Prostate gland (tissue), 2 donors: Measurements from ENCODE around the gene BCAS3. TPM values are rescaled to one million over a fixed set of nuclear protein-coding genes. Genes with fewer than 3 reads are reported as not detected.

Experiments used
- DNase-seq: peaks from one replicate; pipeline ENCODE4 v3.0.0-alpha.2; 2019; ENCODE audit warnings: low spot score
- H3K27ac ChIP-seq, 2 donors: fragments of 200-600 bp; sonication (generic); 2 replicates each; pipeline ENCODE4 v1.5.1; 2017 to 2019
- H3K27me3 ChIP-seq: fragments of 200-600 bp; sonication (generic); replicated peaks from 2 replicates; pipeline ENCODE4 v1.5.1; 2019; ENCODE audit not compliant: insufficient read depth
- H3K36me3 ChIP-seq, 2 donors: fragments of 200-600 bp; sonication (generic); 1 replicate in 1 of 2; 2 replicates in 1 of 2; pipeline versions ENCODE4 v1.5.1 to v1.8.1; 2017 to 2019
- H3K4me1 ChIP-seq: fragments of 200-600 bp; sonication (generic); replicated peaks from 2 replicates; pipeline ENCODE4 v1.5.1; 2019
- H3K4me3 ChIP-seq, 2 donors: fragments of 200-600 bp; sonication (generic); 2 replicates each; pipeline ENCODE4 v1.5.1; 2017 to 2019
- H3K9me3 ChIP-seq: fragments of 200-600 bp; sonication (generic); 2 replicates; pipeline ENCODE4 v1.5.1; 2017
- CTCF ChIP-seq, 4 experiments: fragments of 200-600 bp in 2 of 4; fragments of 450-650 bp in 2 of 4; sonication (generic) in 2 of 4; IDR thresholded peaks; 1 replicate in 3 of 4; 2 replicates in 1 of 4; pipeline ENCODE4 v1.5.1; 2016 to 2019; ENCODE audit warnings: antibody characterized with exemption in 4 of 4, mild to moderate bottlenecking in 2 of 4, moderate library complexity in 2 of 4
- POLR2A ChIP-seq: fragments of 450-650 bp; IDR thresholded peaks from one replicate; pipeline ENCODE4 v1.6.1; 2016; ENCODE audit warnings: antibody characterized with exemption, mild to moderate bottlenecking
- POLR2AphosphoS5 ChIP-seq: sonication (generic); formaldehyde crosslinking; IDR thresholded peaks from one replicate; pipeline ENCODE4 v1.6.1; 2017; ENCODE audit warnings: antibody characterized with exemption
- WGBS: methylation state at CpG from one replicate; pipeline ENCODE4 v1.1.5; 2018; 5-methylcytosine and 5-hydroxymethylcytosine counted together
- intact Hi-C: fragments of 100-400 bp; cut with DNase I; formaldehyde crosslinking; loops from one replicate; pipeline ENCODE4 v1.14.2; 2022
- total RNA-seq, 2 donors: library from RNA; depleted of rRNA; stranded (reverse); fragments of >200 nt; gene quantifications; one replicate each; pipeline ENCODE4 v1.1.0, GENCODE V29; 2016

The BCAS3 gene
- total RNA-seq, 2 donors from 2014 or later = 57.8 to 93.9 TPM

- 89% methylated on average over 3 of the region's 3 CpGs for WGBS
- intact Hi-C loops = no loop called here
These were observed 648.7 kb downstream of the BCAS3 start for GRCh38 chr17:61326330-61326729.

DNA sequence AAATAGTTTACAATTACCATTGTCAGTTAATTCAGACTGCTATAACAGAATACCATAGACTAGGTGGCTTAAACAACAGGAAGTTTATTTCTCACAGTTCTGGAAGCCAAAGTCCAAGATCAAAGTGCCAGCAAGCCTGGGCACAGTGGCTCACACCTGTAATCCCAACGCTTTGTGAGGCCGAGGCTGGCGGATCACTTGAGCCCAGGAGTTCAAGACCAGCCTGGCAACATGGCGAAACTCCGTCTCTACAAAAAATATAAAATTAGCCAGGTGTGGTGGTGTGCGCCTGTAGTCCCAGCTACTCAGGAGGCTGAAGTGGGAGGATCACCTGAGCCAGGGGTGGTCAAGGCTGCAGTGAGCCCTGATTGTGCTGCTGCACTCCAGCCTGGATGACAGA lies 650.7 kb downstream of the BCAS3 start:
- H3K27me3 ChIP-seq = no peaks in the 10 kb centered on the region
- no peak for TF ChIP-seq CTCF (IDR thresholded peaks at IDR 0.05)
- no peak for TF ChIP-seq POLR2AphosphoS5
- WGBS = 94% methylated on average over 6 of the region's 6 CpGs

More at GRCh38 chr17:61326330-61326729, 648.7 kb downstream of the BCAS3 start:
- H3K9me3 ChIP-seq = no peaks in the 10 kb centered on the region
- H3K4me3 ChIP-seq = no peak overlapping the region
- H3K27ac ChIP-seq = no peak overlapping the region
- TF ChIP-seq POLR2A (no peak), CTCF (IDR thresholded peaks at IDR 0.05) (no peak), POLR2AphosphoS5 (no peak)
- no peaks in the 10 kb centered on the region for H3K27me3 ChIP-seq
- DNase-seq = no peak
- H3K36me3 ChIP-seq = no peaks in the 10 kb centered on the region
- H3K4me1 ChIP-seq = no peaks in the 10 kb centered on the region

DNA sequence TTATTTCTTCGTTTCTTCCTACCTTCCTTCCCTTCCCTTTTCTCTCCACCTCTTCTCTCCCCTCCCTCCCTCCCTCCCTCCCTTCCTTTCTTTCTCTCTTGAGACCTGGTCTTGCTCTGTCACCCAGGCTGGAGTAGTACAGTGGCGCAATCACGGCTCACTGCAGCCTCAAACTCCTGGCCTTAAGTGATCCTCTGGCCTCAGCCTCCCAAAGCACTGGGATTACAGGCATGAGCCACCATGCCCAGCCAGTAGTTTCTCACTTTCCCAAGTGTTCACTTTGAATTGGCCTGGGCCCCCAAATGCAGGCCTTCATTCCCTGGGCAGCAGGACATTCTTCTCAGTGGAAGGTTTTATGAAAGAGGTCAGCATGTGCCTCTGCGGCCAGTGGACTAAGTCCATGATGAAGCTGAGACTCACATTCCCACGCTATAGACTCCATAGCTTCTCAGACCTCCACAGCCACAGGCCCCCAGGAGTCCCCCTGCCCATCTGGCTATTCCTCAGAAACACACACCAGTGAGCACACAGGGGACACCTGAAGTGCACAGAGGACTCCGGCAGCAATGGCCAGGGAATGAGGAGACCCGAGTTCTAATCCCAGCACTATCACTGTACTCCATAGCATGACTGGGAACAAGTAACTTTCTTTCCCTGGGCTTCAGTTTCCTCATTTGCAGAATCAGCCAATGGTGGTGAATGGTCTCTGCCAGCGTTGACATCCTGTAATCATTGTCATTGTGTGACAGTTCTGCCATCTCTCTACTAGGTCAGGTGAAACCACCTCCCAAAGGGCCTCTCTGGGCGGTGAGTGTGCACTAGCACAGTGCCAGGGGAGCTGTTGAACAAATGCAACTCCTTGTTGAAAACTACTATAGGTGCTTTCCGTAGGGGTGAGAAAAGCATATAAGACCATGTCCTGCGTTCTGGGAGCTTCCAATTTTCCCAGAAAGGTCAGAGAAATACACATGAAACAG lies 652.8 kb downstream of the BCAS3 start:
- WGBS = 95% methylated on average over 11 of the region's 11 CpGs
- no peak overlapping the region for H3K4me3 ChIP-seq
- H3K9me3 ChIP-seq = no peaks in the 10 kb centered on the region
- H3K36me3 ChIP-seq = no peaks in the 10 kb centered on the region
- intact Hi-C loops = no loop called here
- TF ChIP-seq POLR2A (no peak), POLR2AphosphoS5 (no peak), CTCF (IDR thresholded peaks at IDR 0.05) (no peak)
- DNase-seq = no peak
- H3K4me1 ChIP-seq = no peaks in the 10 kb centered on the region
- no peaks in the 10 kb centered on the region for H3K27me3 ChIP-seq
- peak overlapping the region in 1 of 2 donors; percentile 9 for H3K27ac ChIP-seq

More for the DNA sequence above, 650.7 kb downstream of the BCAS3 start:
- Histone ChIP-seq H3K4me1 (no peaks in the 10 kb centered on the region), H3K36me3 (no peaks in the 10 kb centered on the region), H3K4me3 (no peak overlapping the region), H3K9me3 (no peaks in the 10 kb centered on the region), H3K27ac (no peak overlapping the region)
- intact Hi-C loops = no loop called here
- no peak for DNase-seq

GRCh38 chr17:61331178-61331577 lies 653.5 kb downstream of the BCAS3 start:
- Histone ChIP-seq H3K27ac (peak overlapping the region in 1 of 2 donors; percentile 43), H3K4me3 (no peak overlapping the region), H3K27me3 (no peaks in the 10 kb centered on the region), H3K9me3 (no peaks in the 10 kb centered on the region), H3K36me3 (no peaks in the 10 kb centered on the region), H3K4me1 (peaks cover 5% of the 10 kb centered on the region)
- intact Hi-C loops = no loop called here
- WGBS = 39% methylated on average over 2 of the region's 2 CpGs
- TF ChIP-seq POLR2AphosphoS5 (peak; percentile 28), CTCF (IDR thresholded peaks at IDR 0.05) (no peak), POLR2A (no peak)
- no peak for DNase-seq

- WGBS = 84% methylated on average over 9 of the region's 9 CpGs
- H3K27ac ChIP-seq = peak overlapping the region in 1 of 2 donors; percentile 43
- no peak overlapping the region for H3K4me3 ChIP-seq
- no peaks in the 10 kb centered on the region for H3K9me3 ChIP-seq
- intact Hi-C loops = no loop called here
- H3K36me3 ChIP-seq = no peaks in the 10 kb centered on the region
- no peaks in the 10 kb centered on the region for H3K27me3 ChIP-seq
- no peak for DNase-seq
- peaks cover 10% of the 10 kb centered on the region for H3K4me1 ChIP-seq
- TF ChIP-seq POLR2A (no peak), POLR2AphosphoS5 (no peak), CTCF (IDR thresholded peaks at IDR 0.05) (no peak)
These were observed 654.2 kb downstream of the BCAS3 start for GRCh38 chr17:61331886-61332285.
